GM12878 (cell line): ENCODE measurements around the gene SRGAP1. TPM values are rescaled to one million over a fixed set of nuclear protein-coding genes. Genes with fewer than 3 reads are reported as not detected.

Experiments used
- ATAC-seq: fragments of 200-7000 bp; cut with Tn5 transposase; 3 replicates; pipeline ENCODE4 v1.9.1; 2020; ENCODE audit warnings: mild to moderate bottlenecking, moderate library complexity
- BruUV-seq: library from RNA; stranded (reverse); fragments of 400-500 nt; replicated peaks from 2 replicates; lab custom pipeline; 2021; lab: Mats Ljungman, UMichigan
- CTCF ChIA-PET: fragments of 300-600 bp; sonication (Branson Sonifier 250); formaldehyde crosslinking; extraction: SDS; loops from one replicate; lab custom pipeline; 2021; ENCODE audit warnings: inconsistent platforms; lab: Yijun Ruan, JAX
- POLR2A ChIA-PET: fragments of 350-600 bp; formaldehyde crosslinking; extraction: SDS; loops from one replicate; lab custom pipeline; 2021; ENCODE audit warnings: inconsistent platforms; lab: Charles Lee
- RAD21 ChIA-PET: fragments of 300-600 bp; sonication (Branson Sonifier 250); formaldehyde crosslinking; loops from one replicate; lab custom pipeline; 2023; ENCODE audit warnings: antibody characterized with exemption; ENCODE audit not compliant: unreplicated experiment; lab: Charles Lee
- SMC1A ChIA-PET: fragments of 300-600 bp; sonication (Branson Sonifier 250); formaldehyde crosslinking; loops from one replicate; lab custom pipeline; 2023; ENCODE audit not compliant: unreplicated experiment, uncharacterized antibody; lab: Charles Lee
- DNase-seq: peaks from one replicate; pipeline ENCODE4 v3.0.0-alpha.2; 2011; ENCODE audit warnings: low read depth, low spot score
- FAIRE-seq: peaks from 3 replicates; lab custom pipeline; 2011; peaks lifted over from hg19 to GRCh38; lab: Jason Lieb, UNC
- H2AFZ ChIP-seq: 2 replicates; pipeline ENCODE4 v1.6.0; 2011; ENCODE audit warnings: low read depth, low read length, control low read depth; ENCODE audit not compliant: control insufficient read depth
- H3K27ac ChIP-seq: 2 replicates; pipeline ENCODE4 v1.5.1; 2011; ENCODE audit warnings: control low read depth; ENCODE audit not compliant: control insufficient read depth, insufficient read depth
- H3K27me3 ChIP-seq, 2 experiments: replicated peaks in 1 of 2; 2 replicates each; pipeline versions ENCODE4 v1.6.0 to v1.6.1; 2011; ENCODE audit warnings: low read length in 1 of 2; ENCODE audit not compliant: control insufficient read depth in 2 of 2, insufficient read depth in 2 of 2
- H3K36me3 ChIP-seq, 2 experiments: 2 replicates each; pipeline ENCODE4 v1.5.1; 2011; ENCODE audit warnings: low read length in 1 of 2; ENCODE audit not compliant: control insufficient read depth in 2 of 2, insufficient read depth in 2 of 2
- H3K4me1 ChIP-seq: 2 replicates; pipeline ENCODE4 v1.6.1; 2011; ENCODE audit warnings: mild to moderate bottlenecking, low read length, moderate library complexity, mixed read lengths; ENCODE audit not compliant: control insufficient read depth, insufficient read depth
- H3K4me2 ChIP-seq: 2 replicates; pipeline ENCODE4 v1.6.0; 2011; ENCODE audit warnings: control low read depth; ENCODE audit not compliant: control insufficient read depth, insufficient read depth
- H3K4me3 ChIP-seq: fragments of 200-600 bp; sonication (generic); 2 replicates; pipeline ENCODE4 v1.5.1; 2016
- H3K79me2 ChIP-seq: 2 replicates; pipeline ENCODE4 v1.6.0; 2011; ENCODE audit warnings: low read length; ENCODE audit not compliant: control insufficient read depth, insufficient read depth
- H3K9ac ChIP-seq: 2 replicates; pipeline ENCODE4 v1.8.0; 2011; ENCODE audit warnings: low read length, control low read depth, mixed read lengths; ENCODE audit not compliant: control insufficient read depth, insufficient read depth
- H3K9me3 ChIP-seq: replicated peaks from 3 replicates; pipeline ENCODE4 v1.5.1; 2011; ENCODE audit warnings: mild to moderate bottlenecking, low read length; ENCODE audit not compliant: control insufficient read depth, insufficient read depth
- H4K20me1 ChIP-seq: 2 replicates; pipeline ENCODE4 v1.6.0; 2011; ENCODE audit not compliant: control insufficient read depth, insufficient read depth
- BHLHE40 ChIP-seq, 2 experiments: fragments of 450-650 bp in 1 of 2; IDR thresholded peaks; 2 replicates each; pipeline ENCODE4 v1.6.1; 2011 to 2017; ENCODE audit warnings: low read depth in 2 of 2, borderline replicate concordance in 1 of 2, improper control_type of control experiment in 1 of 2, low read length in 1 of 2, mild to moderate bottlenecking in 1 of 2
- EZH2 ChIP-seq: IDR thresholded peaks from 2 replicates; pipeline ENCODE4 v1.6.1; 2012; ENCODE audit warnings: low read depth, mild to moderate bottlenecking, control low read depth, inconsistent platforms, low read length, borderline replicate concordance; ENCODE audit not compliant: control insufficient read depth
- NR2C1 ChIP-seq: fragments of 450-650 bp; IDR thresholded peaks from 2 replicates; pipeline ENCODE4 v1.6.1; 2017; ENCODE audit warnings: antibody characterized with exemption, mild to moderate bottlenecking, moderate library complexity
- RUNX3 ChIP-seq: IDR thresholded peaks from 2 replicates; pipeline ENCODE4 v1.6.1; 2012; ENCODE audit warnings: low read length, inconsistent platforms
- SMAD1 ChIP-seq: fragments of 450-650 bp; IDR thresholded peaks from 2 replicates; pipeline ENCODE4 v1.6.1; 2018; ENCODE audit warnings: mild to moderate bottlenecking, low read depth; ENCODE audit not compliant: partially characterized antibody
- TARDBP ChIP-seq: IDR thresholded peaks from 2 replicates; pipeline ENCODE4 v1.6.1; 2016; ENCODE audit warnings: borderline replicate concordance
- WGBS: methylation state at CpG from one replicate; pipeline ENCODE4 v1.1.6; 2016; ENCODE audit warnings: low lambda C conversion rate; ENCODE audit not compliant: insufficient replicate concordance, insufficient coverage; ENCODE audit errors: missing lambda C conversion rate; 5-methylcytosine and 5-hydroxymethylcytosine counted together
- in situ Hi-C: fragments of 300-500 bp; cut with MboI; formaldehyde crosslinking; loops from 9 replicates; pipeline ENCODE4 v1.14.3; 2018; ENCODE audit warnings: mixed read lengths
- intact Hi-C: fragments of 100-400 bp; cut with micrococcal nuclease; formaldehyde crosslinking; loops from one replicate; pipeline ENCODE4 v1.14.2; 2022; ENCODE audit not compliant: unreplicated experiment
- polyA plus RNA-seq, 11 experiments: library from polyadenylated mRNA; depleted of rRNA in 4 of 11; unstranded in 6 of 11; stranded (reverse) in 5 of 11; fragments of >200 nt; fragmentation: Nextera tagmentation in 4 of 11; fragmentation: Illumina TruSeq in 1 of 11; extraction: Ambion mirVana in 4 of 11; extraction: Trizol in 1 of 11; gene quantifications; 1 replicate in 1 of 11; 2 replicates in 10 of 11; pipeline versions ENCODE4 v1.2.1 to v1.2.3, GENCODE V29; 2011 to 2016; ENCODE audit warnings: inconsistent platforms in 2 of 11, missing spikeins in 2 of 11, low read depth in 1 of 11
- total RNA-seq, 4 experiments: library from RNA; depleted of rRNA in 3 of 4; stranded (reverse); fragments of >200 nt in 3 of 4; fragmentation: Illumina TruSeq in 1 of 4; extraction: Trizol in 1 of 4; gene quantifications; 2 replicates each; pipeline versions ENCODE4 v1.2.1 to v1.2.3, GENCODE V29; 2013 to 2021
- TF ChIP-seq, protein P1 (sequence below): fragments of 450-650 bp; IDR thresholded peaks from 2 replicates; pipeline ENCODE4 v1.6.1; 2017; ENCODE audit warnings: mild to moderate bottlenecking, moderate library complexity

Gene SRGAP1
- total and polyA plus RNA-seq, 10 of the 15 experiments (the other 5 are each of a cell fraction or from before 2014, with no cell fraction given), result 0.16 to 0.85 (median 0.46) TPM

DNA sequence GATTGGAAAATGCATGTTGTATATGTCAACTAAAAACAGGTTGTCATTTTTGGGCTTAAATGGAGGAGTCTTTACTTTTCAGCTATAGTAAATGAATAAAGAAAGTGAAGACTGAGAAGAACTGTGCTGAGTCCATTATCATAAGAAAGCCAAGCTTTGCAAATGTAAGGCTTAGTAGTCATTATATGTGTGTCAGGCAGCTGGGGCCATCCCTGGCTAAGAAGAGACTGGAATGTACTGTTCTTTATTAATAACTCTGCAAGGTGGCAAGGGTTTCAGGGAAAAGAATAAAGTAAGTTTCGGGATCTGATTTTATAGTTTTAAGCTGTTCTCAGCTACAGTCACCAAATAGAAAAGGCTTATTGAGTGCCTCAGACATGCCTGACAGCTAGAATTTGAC is 48.7 kb downstream of the SRGAP1 start:
- in situ Hi-C loops, result no loop called here
- TF ChIP-seq EZH2, result no peak
- TF ChIP-seq SMAD1, result no peak
- no peak for TF ChIP-seq BHLHE40 (IDR thresholded peaks at IDR 0.05; ENCODE audit: borderline replicate concordance in 1 of 2, low read depth in 2 of 2, low read length in 1 of 2)
- TF ChIP-seq, protein P1, sequence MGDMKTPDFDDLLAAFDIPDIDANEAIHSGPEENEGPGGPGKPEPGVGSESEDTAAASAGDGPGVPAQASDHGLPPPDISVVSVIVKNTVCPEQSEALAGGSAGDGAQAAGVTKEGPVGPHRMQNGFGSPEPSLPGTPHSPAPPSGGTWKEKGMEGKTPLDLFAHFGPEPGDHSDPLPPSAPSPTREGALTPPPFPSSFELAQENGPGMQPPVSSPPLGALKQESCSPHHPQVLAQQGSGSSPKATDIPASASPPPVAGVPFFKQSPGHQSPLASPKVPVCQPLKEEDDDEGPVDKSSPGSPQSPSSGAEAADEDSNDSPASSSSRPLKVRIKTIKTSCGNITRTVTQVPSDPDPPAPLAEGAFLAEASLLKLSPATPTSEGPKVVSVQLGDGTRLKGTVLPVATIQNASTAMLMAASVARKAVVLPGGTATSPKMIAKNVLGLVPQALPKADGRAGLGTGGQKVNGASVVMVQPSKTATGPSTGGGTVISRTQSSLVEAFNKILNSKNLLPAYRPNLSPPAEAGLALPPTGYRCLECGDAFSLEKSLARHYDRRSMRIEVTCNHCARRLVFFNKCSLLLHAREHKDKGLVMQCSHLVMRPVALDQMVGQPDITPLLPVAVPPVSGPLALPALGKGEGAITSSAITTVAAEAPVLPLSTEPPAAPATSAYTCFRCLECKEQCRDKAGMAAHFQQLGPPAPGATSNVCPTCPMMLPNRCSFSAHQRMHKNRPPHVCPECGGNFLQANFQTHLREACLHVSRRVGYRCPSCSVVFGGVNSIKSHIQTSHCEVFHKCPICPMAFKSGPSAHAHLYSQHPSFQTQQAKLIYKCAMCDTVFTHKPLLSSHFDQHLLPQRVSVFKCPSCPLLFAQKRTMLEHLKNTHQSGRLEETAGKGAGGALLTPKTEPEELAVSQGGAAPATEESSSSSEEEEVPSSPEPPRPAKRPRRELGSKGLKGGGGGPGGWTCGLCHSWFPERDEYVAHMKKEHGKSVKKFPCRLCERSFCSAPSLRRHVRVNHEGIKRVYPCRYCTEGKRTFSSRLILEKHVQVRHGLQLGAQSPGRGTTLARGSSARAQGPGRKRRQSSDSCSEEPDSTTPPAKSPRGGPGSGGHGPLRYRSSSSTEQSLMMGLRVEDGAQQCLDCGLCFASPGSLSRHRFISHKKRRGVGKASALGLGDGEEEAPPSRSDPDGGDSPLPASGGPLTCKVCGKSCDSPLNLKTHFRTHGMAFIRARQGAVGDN, result no peak
- no peak for TF ChIP-seq NR2C1
- TF ChIP-seq TARDBP, result no peak
- no peak for TF ChIP-seq RUNX3
- WGBS, result 0% methylated on average over 1 of the region's 1 CpG

More for the DNA sequence above, 48.7 kb downstream of the SRGAP1 start:
- intact Hi-C loops, result no loop called here
- no peak overlapping the region for H2AFZ ChIP-seq
- no peaks in the 10 kb centered on the region for H3K36me3 ChIP-seq
- ATAC-seq (no peak), DNase-seq (no peak), FAIRE-seq (no peak)
- H3K9ac ChIP-seq, result no peak overlapping the region
- H3K4me1 ChIP-seq, result no peaks in the 10 kb centered on the region
- SMC1A ChIA-PET, result interaction anchor here (0.6 to 1.2 kb wide), 4 partner anchors 8 to 798 kb away, joined by 3 to 4 read pairs (median 3); no protein-coding TSS in a partner anchor
- BruUV-seq, result no TSS peak
- H3K4me2 ChIP-seq, result no peak overlapping the region
- no peaks in the 10 kb centered on the region for H4K20me1 ChIP-seq
- POLR2A ChIA-PET, result no interaction called here
- CTCF ChIA-PET, result interaction anchor here (0.6 kb wide), 1 partner anchor 37 kb away, joined by 3 read pairs; no protein-coding TSS in a partner anchor
- H3K9me3 ChIP-seq, result no peaks in the 10 kb centered on the region
- H3K27ac ChIP-seq, result no peak overlapping the region
- H3K79me2 ChIP-seq, result no peaks in the 10 kb centered on the region
- no peaks in the 10 kb centered on the region for H3K27me3 ChIP-seq
- H3K4me3 ChIP-seq, result no peak overlapping the region
- RAD21 ChIA-PET, result no interaction called here
